Activated CD8-positive, alpha-beta memory T cell treated with anti-CD3 and anti-CD28 coated beads for 48 hours (primary cell): ENCODE data around the gene UTP11.

Experiments used
- DNase-seq, 3 experiments: peaks; one replicate each; pipeline ENCODE4 v3.0.0-alpha.2; 2020; ENCODE audit warnings: low read depth in 2 of 3, low spot score in 2 of 3

Gene UTP11

DNA sequence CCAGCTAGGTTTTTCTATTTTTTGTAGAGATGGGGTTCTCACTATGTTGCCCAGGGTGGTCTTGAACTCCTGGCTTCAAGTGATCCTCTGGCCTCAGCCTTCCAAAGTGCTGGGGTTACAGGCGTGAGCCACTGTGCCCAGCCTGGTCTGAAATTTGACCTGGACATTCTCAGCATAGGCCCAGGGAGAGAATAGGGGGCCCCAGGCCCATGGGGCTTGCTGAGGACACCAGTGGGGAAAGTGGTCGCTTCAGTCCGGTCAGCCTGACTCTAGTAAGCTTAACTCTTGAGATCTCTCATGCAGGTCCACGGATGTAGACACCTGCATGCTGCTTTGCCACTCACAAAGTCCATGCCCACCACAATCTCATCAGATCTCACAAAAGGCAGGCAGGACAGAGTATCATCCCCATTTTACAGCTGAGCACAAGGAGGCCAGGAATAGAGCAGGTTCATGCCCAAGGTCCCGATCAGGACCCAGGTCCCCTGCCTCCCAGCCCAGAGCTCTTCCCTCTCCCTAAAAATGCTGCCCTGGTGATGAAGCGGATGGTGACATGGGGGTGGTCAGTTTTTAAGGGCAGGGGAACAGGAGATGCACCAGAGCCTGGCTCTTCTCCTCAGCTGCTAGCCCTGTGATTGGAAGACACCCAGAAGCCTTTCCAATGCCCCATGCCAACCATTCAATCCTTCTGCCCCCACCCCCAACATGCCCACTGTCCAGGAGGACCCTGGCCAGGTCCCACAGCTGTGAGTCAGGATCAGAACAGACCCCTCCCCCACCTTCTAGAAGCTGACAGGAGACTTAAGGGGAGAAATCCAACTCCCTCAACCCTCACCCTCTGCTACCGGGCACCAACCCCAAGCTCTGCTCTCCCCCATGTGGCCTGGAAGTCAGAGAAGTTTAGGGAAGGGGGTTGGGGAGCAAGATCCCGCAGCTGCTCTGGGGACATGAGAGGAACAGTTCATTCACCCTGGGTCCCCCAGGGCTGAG, 9.0 kb upstream of the UTP11 start:
- no peak for DNase-seq

DNA sequence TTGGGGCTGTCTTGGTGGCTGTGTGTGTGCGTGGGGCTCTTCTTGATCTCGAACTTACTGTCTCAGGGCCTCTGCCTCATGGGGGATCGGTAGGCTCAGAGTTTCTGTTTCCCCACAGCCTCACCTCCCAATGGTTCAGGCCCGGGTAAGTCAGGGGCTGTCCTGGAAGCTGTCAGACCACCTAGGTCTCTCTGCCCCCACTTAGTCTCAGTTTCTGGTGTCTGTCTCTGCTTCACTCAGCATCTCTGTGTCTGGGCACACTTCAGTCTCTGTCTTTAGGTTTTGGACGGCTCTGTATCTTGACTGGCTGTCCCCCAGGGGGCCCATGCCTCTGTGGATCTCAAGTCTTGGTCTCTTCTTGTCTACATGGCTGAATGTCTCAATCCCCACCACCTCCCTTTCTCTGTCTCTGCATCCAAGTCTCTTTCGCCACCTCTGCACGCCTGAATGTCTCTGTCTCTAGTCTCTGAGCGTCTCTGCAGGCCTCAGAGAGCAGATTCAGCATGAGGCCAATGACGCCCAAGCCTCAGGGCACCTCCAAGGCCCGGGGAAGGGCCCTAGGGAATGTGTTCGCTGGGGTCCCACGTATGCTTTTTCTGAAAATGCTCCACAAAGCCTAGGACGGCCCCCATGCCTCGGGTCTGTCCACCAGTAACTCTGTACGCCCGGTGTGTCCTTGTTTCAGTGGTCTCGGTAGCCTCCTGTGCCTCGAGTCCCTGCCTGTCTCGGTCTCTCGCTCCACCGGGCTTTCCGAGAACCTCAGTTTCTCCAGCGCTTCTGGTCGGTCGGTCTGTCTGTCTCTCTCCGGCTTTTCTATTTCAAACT, 8.0 kb upstream of the UTP11 start:
- DNase-seq, result no peak

DNA sequence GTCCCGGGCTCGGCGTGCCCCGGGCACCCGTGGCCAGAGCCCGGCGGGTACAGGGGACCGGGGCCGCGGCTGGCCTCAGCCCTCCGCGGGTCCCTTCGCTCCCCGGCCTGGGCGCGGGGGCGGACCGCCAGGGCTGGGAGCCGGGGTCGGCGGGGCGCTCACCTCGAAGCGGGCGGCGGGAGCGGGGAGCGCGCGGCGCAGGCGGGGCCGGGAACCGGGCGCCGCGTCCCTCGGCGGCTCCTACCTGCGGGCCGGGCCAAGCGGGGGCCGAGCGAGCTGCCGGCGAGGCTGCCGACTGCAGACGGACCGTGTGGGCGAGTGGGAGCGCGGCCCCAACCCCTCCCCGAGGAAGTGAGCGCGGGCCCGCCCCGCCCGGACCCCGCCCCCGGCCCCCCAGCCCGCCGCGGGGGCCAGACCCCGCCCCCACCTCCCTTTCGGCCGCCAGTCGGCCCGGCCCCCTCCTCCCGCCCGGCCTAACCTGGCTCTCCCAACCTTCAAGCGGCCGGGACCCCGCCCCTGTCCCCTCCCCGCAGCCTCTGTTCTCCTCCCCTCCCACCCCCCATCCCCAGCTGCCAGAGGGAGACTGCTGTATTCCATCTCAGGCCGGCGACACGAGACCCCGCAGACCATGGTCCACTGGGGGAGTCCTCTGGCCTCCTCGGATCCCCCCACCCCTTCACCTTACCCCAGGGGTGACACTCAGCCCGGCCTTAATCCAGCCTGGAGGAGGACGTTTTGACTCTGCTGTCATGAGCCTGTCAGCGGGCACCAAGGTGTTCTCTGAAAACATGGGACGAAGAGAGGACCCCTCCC, 7.1 kb upstream of the UTP11 start, which contains the start of gene FHL3:
FHL3 (minus strand) TSS at position 320 of the 813 bp plus-strand sequence. CDS start 6,102 bp downstream, outside the sequence.
- peak in 1 of 3 experiments; percentile 45 for DNase-seq

DNA sequence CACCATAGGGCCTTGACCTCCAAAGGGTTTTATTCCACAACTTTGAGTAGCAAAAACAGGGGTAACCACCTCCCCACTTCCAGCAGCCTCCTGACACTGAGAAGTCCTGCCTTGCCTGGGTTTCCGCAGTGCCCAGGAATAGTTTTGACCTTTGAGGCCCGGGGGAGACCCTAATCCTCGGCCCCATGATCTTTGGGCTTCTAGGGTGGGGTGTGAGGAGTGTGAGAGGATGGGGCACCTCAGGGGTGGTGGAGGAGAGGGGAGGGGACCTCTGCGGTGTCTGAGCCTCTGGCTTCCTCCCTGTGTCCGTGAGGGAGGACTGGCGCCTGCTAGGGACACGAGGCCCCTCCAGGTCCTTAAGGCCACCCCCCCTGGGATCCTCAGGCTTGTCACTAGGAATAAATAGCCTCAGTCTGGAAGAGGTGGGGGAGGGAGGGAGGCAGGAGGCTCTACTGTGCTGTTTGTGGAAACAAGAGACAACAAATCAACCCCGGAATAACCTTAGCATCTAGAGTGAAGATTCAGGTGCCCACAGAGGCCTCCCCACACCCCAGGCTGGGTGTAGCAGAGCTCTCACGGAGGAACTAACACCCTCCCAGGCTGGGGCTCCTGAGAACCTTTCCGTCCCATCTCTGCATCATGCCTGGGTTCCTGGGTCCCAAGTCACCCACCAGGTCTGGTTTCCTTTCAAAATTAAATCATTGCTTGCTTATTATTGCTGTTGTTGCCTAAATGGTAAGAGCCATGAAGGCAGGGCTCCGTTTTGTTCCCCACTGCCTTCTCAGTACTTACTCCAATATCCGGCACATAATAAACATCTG, 6.3 kb upstream of the UTP11 start:
- DNase-seq, result no peak

DNA sequence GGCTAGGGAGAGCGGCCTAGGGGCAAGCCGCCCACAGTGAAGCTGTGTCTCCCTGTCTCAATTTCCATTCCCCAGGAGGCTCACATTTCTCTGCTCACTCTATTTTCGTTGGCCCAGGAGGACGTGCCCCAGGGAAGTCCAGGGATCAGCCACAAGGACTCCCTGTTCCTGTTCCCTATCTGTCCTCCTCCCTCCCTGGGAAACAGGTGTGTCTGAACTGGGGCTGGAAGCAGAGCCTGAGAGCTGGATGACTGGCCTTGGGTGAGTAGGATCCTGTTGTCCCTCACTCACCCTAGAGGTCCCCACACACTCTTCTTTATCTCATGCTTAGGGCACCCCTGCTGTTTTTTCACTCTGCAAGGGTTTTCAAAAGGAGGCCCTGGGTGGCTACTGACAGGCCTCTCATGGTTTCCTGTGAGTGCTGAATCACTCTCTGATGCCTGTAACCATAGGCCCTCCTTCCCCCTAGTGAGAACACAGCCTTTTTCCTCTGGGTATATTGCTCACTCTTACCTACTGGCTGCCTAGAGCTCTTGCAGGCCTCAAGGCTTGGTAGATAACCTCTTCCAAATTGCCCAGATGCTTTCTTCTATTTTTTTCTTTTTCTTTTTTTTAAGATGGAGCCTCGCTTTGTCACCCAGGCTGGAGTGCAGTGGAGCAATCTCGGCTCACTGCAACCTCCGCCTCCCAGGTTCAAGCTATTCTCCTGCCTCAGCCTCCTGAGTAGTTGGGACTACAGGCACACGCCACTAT, 3.3 kb upstream of the UTP11 start:
- peak in 2 of 3 experiments; percentile 31 to 41 for DNase-seq

DNA sequence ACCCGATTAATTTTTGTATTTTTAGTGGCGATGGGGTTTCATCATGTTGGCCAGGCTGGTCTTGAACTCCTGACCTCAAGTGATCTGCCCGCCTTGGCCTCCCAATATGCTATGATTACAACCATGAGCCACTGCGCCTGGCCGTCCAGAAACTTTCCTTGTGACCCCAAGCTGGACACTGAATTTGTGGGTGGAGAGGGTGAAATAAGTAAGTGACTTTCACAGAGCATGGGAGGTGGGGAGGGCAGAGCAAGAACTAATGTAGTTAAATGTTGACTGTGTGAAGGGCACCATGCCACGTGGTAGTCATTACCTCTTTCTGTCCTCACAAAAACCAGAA, 2.7 kb upstream of the UTP11 start:
- no peak for DNase-seq

DNA sequence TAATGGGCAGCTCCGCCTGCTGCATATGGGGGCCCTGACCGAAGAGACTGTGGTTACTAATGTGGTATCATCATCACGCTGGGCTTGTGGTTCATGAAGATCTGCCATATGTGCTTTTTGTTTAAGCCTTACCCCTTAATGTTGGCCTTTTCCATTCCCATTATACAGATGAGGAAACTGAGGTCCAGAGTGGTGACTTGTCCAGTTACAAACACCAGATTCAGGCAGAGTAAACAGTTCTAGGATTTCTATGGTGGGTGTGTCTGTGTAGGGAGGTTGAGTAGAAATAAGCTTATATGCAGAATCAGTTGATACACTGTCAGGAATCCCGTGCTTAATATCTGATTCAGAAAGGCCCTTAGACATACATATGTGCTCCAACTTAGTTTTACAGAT, 691 bp downstream of the UTP11 start:
- no peak for DNase-seq

DNA sequence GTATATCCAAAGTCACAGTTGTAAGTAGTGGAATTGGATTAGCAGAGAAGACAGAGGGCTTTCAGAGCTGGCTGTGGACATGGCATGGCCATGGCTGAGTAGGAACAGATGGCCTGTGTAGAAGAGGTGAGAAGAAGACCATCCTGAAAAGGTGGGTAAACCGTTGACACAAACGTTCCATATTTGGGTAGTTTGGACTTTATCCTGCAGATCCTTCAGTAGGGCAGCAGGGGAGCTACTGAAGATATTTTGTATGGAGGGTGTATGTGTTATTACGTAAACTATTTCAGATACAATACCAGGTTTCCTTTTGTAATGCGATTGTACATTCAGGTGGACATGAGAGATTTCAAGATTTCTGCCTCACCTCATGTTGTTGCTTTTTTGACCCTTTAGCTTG, 1.6 kb downstream of the UTP11 start:
- DNase-seq, result no peak

DNA sequence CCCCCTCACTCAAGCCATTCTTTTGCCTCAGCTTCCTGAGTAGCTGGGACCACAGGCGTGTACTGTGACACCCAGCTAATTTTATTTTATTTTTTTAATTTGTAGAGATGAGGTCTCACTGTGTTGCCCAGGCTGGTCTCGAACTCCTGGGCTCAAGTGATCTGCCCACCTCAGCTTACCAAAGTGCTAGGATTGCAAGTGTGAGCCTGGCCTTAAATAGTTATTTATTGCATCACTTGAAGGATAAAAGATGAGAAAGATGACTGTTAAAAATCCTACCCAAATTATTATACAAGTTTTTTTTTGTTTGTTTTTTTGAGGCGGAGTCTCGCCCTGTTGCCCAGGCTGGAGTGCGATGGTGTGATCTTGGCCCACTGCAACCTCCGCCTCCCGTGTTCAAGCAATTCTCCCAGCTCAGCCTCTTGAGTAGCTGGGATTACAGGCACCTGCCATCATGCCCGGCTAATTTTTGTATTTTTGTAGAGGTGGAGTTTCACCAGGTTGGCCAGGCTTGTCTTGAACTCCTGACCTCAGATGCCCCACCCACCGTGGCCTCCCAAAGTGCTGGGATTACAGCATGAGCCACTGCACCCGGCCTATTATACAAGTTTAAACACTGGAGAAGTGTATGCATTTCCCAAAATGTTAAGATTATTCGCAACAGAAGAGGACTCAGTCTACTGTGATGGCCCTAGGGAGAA, 2.3 kb downstream of the UTP11 start:
- no peak for DNase-seq

DNA sequence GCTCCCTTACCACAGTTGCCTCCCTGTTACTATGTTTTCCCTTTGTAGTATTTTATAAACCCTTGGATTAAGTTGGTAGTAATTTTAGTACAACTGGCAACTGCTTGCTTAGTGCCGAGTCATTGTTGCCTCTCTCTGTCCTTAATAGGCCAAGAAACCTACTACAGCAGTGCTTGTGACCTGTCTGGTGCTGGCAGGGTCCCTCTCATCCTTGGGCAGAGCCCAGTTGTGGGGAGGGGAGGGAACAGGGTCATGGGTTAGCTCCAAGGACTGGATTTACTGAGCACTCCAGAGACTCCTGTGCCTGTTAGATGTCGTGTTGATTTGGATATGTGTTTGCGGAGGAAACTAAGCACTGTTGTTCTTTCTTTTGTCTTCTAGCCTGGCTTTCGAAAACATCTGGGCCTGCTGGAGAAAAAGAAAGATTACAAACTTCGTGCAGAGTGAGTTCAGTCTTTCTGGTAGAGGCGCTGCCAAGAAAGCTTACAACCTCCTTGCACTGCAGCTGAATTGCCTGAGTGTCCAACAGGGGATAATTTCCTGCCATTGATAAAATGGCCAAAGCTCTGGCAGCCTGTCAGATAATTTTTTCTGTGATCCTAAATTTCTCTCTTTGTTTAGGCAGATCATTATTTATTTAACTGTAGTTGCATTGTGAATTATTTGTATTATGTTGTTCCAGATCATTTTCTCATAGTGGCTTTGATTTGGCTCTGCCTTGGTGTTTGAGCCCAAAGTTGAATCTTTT, 3.6 kb downstream of the UTP11 start:
- no peak for DNase-seq

DNA sequence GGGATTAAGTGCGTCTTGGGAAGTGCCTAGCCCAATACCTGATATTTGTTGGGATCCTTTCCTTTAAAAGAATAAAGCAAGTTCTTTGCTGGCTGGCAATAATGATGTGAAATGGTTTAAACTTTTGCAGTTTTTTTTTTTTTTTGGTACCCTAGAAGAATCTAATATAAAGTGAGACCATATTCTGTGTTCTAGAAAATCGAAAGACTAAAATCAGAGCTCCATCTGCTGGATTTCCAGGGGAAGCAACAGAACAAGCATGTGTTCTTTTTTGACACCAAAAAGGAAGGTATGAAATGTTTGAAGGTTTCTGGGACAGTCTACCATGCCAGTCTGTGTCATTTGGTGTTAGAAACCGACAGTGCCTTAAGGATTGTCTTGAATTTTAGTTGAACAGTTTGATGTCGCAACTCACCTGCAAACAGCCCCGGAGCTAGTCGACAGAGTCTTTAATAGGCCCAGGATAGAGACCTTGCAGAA, 6.4 kb downstream of the UTP11 start:
- DNase-seq, result no peak

DNA sequence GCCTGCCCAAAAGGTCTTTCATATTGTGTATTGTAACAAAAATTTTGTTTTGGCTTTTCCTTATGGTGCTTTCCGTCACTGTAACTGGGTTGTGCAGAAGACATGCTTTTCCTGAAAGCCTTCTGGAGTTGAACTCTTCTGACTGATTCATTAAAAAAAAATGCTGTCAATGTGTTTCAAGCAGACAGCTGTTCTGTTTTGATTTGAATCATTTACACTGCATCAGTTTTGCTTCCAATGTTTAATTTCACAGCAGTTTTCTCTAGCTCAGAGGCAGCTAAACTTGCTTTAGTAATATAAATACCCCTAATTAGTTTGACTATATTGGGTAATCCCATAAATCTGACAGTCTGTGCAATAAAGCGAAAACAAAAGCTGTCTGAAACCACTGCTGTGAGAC, 7.9 kb downstream of the UTP11 start:
- no peak for DNase-seq

DNA sequence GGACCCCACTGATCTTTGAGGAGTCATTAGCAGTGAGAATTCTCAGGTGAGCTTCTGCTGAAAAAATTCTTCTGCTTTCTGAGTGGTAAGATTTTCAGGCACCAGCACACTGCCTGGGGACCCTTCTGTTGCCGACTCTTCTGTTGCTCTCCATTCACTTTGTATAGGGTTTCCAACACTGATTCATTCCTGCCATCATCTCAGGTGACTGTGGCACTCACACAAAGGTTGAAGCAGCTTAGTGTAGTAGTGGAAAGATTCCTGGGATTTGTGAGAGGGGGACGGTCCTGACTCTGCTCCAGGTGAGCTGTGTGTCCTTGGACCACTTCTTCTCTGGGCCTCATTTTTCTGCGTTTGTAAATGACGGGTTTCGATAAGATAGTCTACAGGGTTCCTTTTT, 9.4 kb downstream of the UTP11 start:
- DNase-seq, result no peak

DNA sequence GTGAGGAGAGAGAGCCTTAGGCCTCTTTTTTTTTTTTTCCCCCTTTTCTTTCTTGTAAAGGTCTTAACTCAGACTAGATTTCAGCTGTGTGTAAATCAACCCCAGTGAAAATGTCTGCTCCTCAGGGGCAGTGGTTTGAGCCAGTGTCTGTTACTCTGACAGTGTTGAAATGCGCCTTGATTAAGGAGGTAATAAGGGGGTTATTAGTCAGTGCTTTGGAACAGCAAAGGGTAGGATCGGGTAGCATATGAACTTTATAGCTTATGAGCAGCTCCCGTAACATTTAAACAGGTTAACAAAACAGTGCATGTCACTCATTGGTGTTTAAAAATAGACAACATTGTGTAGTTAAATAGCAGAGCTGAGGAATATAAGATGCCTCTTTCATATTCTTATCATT, 10.3 kb downstream of the UTP11 start:
- no peak for DNase-seq

DNA sequence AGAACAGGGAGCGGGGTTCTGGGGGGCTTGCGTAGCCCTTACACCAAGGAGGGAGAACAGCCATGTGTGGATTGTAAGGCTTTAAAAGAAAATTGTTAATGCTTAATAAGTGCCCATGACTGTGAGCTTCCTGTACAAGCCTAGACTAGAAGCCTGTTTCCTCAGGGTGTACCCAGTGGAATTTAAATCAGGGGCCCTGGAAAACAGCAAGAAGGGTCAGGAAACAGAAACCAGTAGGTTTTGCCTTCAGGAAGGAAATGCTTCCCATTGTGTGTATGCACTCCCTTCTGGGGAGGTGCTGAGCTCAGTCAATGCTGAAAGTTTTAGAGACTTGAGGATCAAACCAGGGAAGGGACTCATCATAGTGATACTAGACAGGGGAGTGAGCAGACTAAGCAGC, 12.7 kb downstream of the UTP11 start:
- DNase-seq, result no peak

DNA sequence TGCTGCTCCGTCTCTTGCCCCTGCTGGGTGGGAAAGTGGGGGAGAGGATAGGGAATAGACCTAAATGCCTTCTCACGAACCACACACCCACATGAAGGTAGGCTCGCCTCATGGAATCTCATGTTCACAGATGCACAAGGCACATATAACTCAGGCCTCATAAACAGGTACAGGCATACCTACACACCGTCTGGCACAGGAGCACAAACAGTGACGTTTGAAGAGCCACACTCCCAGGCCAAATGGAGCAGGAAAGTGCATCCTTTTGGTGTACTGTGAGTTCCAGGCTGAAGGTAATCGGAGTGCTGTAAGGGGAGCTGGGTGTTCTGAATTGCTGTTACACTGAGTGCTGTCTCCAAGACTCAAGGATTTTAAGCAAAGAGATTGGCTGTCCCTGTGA, 13.1 kb downstream of the UTP11 start:
- DNase-seq, result no peak

DNA sequence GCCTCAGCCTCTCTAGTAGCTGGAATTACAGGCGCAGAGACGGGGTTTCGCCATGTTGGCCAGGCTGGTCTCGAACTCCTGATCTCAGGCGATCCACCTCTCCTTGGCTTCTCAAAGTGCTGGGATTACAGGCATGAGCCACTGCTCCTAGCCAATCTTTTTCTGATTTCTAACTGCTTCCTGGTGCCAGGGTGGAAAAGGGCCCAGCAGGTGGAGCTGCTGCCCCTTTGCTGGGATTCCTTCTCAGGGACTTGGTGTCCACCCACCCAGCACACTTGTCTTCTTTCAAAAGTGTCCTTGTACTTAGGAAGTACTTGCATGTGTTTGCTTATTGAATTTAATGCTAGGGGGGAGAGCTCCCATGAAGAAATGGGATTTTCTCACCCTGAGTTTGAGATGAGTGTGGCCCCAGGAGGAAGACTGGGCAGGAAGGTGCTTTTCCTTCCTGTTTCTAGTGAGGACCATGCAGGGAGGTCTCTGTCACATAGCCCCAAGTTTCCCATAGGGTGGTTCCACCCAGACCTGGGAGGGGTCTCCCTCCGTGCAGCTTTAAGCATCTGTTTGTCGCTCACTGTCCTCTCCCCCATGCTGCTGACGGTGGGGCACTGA, 14.2 kb downstream of the UTP11 start:
- DNase-seq, result no peak
